ENCODE measurements around the gene TRPV4.

DNA sequence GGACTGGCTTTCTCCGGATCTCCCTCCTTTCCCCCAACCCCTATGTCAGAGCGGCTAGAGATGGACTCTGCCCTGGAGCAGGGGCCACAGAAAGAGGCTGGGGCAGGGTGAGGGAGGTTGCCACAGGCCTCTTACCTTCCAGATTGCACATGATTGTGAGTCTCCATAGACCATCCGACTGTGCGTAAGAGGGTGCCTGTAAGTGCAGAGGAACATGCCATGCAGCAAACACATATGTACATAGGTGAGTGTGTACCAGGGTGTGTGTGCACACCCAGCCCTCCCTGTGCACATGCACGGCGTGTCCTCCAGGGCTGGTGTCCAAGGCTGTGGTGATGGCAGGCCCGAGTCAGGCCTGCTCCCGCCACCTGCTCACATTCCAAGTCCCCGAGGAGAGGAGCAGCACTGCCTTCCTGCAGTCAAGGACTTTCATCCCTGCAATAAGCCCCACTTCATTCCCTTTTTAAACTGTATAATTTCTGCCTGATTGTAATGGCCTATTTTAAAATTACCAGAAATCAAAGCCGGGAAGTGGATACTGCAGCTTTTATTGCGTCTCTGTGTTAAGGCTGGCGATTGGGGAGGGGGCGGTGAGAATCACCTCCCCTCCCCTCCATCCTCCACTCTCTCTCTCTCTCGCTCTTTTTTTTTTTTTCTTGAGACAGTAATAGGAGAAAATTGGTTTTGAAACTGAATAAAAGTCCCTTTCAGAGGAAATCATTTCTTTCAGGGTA, 91.1 kb downstream of the TRPV4 start:
- TF ChIP-seq, protein P1, sequence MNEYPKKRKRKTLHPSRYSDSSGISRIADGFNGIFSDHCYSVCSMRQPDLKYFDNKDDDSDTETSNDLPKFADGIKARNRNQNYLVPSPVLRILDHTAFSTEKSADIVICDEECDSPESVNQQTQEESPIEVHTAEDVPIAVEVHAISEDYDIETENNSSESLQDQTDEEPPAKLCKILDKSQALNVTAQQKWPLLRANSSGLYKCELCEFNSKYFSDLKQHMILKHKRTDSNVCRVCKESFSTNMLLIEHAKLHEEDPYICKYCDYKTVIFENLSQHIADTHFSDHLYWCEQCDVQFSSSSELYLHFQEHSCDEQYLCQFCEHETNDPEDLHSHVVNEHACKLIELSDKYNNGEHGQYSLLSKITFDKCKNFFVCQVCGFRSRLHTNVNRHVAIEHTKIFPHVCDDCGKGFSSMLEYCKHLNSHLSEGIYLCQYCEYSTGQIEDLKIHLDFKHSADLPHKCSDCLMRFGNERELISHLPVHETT (tag by site-specific recombination; IDR thresholded peaks at IDR 0.05) = no peak
- TF ChIP-seq SP2 (tag by site-specific recombination; IDR thresholded peaks at IDR 0.05) (no peak), ZFP69B (tag by site-specific recombination; IDR thresholded peaks at IDR 0.05) (no peak), TCF7L2 (IDR thresholded peaks at IDR 0.05; ENCODE audit: borderline replicate concordance, low read depth, low read length) (no peak), GLIS1 (tag by site-specific recombination; IDR thresholded peaks at IDR 0.05) (no peak), ZNF24 (tag by site-specific recombination; IDR thresholded peaks at IDR 0.05) (no peak), KLF16 (tag by site-specific recombination; IDR thresholded peaks at IDR 0.05) (no peak), HOXA7 (CRISPR knock-in tag; IDR thresholded peaks at IDR 0.05; ENCODE audit: borderline replicate concordance) (no peak), ZNF112 (tag by site-specific recombination; IDR thresholded peaks at IDR 0.05) (no peak), ZNF549 (tag by site-specific recombination; IDR thresholded peaks at IDR 0.05) (no peak)
- TF ChIP-seq, protein P2, sequence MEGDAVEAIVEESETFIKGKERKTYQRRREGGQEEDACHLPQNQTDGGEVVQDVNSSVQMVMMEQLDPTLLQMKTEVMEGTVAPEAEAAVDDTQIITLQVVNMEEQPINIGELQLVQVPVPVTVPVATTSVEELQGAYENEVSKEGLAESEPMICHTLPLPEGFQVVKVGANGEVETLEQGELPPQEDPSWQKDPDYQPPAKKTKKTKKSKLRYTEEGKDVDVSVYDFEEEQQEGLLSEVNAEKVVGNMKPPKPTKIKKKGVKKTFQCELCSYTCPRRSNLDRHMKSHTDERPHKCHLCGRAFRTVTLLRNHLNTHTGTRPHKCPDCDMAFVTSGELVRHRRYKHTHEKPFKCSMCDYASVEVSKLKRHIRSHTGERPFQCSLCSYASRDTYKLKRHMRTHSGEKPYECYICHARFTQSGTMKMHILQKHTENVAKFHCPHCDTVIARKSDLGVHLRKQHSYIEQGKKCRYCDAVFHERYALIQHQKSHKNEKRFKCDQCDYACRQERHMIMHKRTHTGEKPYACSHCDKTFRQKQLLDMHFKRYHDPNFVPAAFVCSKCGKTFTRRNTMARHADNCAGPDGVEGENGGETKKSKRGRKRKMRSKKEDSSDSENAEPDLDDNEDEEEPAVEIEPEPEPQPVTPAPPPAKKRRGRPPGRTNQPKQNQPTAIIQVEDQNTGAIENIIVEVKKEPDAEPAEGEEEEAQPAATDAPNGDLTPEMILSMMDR (tag by site-specific recombination; IDR thresholded peaks at IDR 0.05) = no peak
